ENCODE measurements around the gene BTLA. TPM values are rescaled to one million over a fixed set of nuclear protein-coding genes. Genes with fewer than 3 reads are reported as not detected.
"Not testable (repeated sequence)": the region's sequence is repeated elsewhere in the genome, so short reads cannot be mapped to it uniquely, and the experiment has no call there.

BTLA gene
- polyA plus RNA-seq, 1 experiment, result not detected

GRCh38 chr3:112427123-112427522 lies 72.1 kb downstream of the BTLA start:
- Histone ChIP-seq H3K36me3 (ENCODE audit: control insufficient read depth, insufficient read depth, low read length) (no peaks in the 10 kb centered on the region), H3K4me3 (ENCODE audit: low read depth, low read length) (no peak overlapping the region), H3K27me3 (ENCODE audit: control insufficient read depth, insufficient read depth, low read length) (peaks cover 2% of the 10 kb centered on the region; the same call in 1 of the 2 replicates)
- ChIA-PET POLR2A (no interaction called here), CTCF (interaction anchor here (0.6 kb wide), 1 partner anchor 10 kb away, joined by 4 read pairs; no protein-coding TSS in a partner anchor)
- DNase-seq (ENCODE audit: low read depth), result no peak
- no peak for TF ChIP-seq CTCF (IDR thresholded peaks at IDR 0.05; ENCODE audit: insufficient read depth, low read depth, low read length)

- DNase-seq (ENCODE audit: low read depth), result no peak
- Histone ChIP-seq H3K36me3 (ENCODE audit: control insufficient read depth, insufficient read depth, low read length) (no peaks in the 10 kb centered on the region), H3K27me3 (ENCODE audit: control insufficient read depth, insufficient read depth, low read length) (peaks cover 2% of the 10 kb centered on the region; the same call in 1 of the 2 replicates), H3K4me3 (ENCODE audit: low read depth, low read length) (no peak overlapping the region)
- no peak for TF ChIP-seq CTCF (IDR thresholded peaks at IDR 0.05; ENCODE audit: insufficient read depth, low read depth, low read length)
- POLR2A ChIA-PET, result no interaction called here
- CTCF ChIA-PET, result no interaction called here
Observed at GRCh38 chr3:112425858-112426750, 73.2 kb downstream of the BTLA start.

GRCh38 chr3:112425382-112425781 lies 73.9 kb downstream of the BTLA start:
- POLR2A ChIA-PET, result no interaction called here
- DNase-seq (ENCODE audit: low read depth), result no peak
- no peaks in the 10 kb centered on the region for H3K36me3 ChIP-seq (ENCODE audit: control insufficient read depth, insufficient read depth, low read length)
- no peak for TF ChIP-seq CTCF (IDR thresholded peaks at IDR 0.05; ENCODE audit: insufficient read depth, low read depth, low read length)
- CTCF ChIA-PET, result interaction anchor here (0.7 to 1.3 kb wide), 2 partner anchors 12 to 132 kb away, joined by 3 read pairs; no protein-coding TSS in a partner anchor
- no peak overlapping the region for H3K4me3 ChIP-seq (ENCODE audit: low read depth, low read length)
- H3K27me3 ChIP-seq (ENCODE audit: control insufficient read depth, insufficient read depth, low read length), result peaks cover 2% of the 10 kb centered on the region; the same call in 1 of the 2 replicates

GRCh38 chr3:112424394-112424793 lies 74.9 kb downstream of the BTLA start:
- H3K27me3 ChIP-seq (ENCODE audit: control insufficient read depth, insufficient read depth, low read length), result peaks cover 2% of the 10 kb centered on the region; the same call in 1 of the 2 replicates
- CTCF ChIA-PET, result interaction anchor here (0.7 to 1.3 kb wide), 2 partner anchors 13 to 131 kb away, joined by 3 read pairs; no protein-coding TSS in a partner anchor
- no peaks in the 10 kb centered on the region for H3K36me3 ChIP-seq (ENCODE audit: control insufficient read depth, insufficient read depth, low read length)
- H3K4me3 ChIP-seq (ENCODE audit: low read depth, low read length), result no peak overlapping the region
- POLR2A ChIA-PET, result no interaction called here
- DNase-seq (ENCODE audit: low read depth), result no peak
- TF ChIP-seq CTCF (IDR thresholded peaks at IDR 0.05; ENCODE audit: insufficient read depth, low read depth, low read length), result no peak

GRCh38 chr3:112422921-112423320 lies 76.4 kb downstream of the BTLA start:
- CTCF ChIA-PET; POLR2A ChIA-PET; H3K36me3 ChIP-seq (ENCODE audit: control insufficient read depth, insufficient read depth, low read length); H3K4me3 ChIP-seq (ENCODE audit: low read depth, low read length); H3K27me3 ChIP-seq (ENCODE audit: control insufficient read depth, insufficient read depth, low read length); DNase-seq (ENCODE audit: low read depth): not testable (repeated sequence)

- H3K27me3 ChIP-seq (ENCODE audit: control insufficient read depth, insufficient read depth, low read length); H3K4me3 ChIP-seq (ENCODE audit: low read depth, low read length); DNase-seq (ENCODE audit: low read depth); H3K36me3 ChIP-seq (ENCODE audit: control insufficient read depth, insufficient read depth, low read length); POLR2A ChIA-PET; CTCF ChIA-PET: not testable (repeated sequence)
Observed at GRCh38 chr3:112418526-112418925, 80.7 kb downstream of the BTLA start.

Measured in BJ (cell line).